Activated CD4-positive, alpha-beta T cell treated with anti-CD3 and anti-CD28 coated beads for 4 hours (primary cell): ENCODE measurements around the gene CEP63.
"Not testable (repeated sequence)": the region's sequence is repeated elsewhere in the genome, so short reads cannot be mapped to it uniquely, and the experiment has no call there.

ENCODE experiments used
- DNase-seq, 2 donors: peaks; one replicate each; pipeline ENCODE4 v3.0.0-alpha.2; 2020

CEP63 gene

DNA sequence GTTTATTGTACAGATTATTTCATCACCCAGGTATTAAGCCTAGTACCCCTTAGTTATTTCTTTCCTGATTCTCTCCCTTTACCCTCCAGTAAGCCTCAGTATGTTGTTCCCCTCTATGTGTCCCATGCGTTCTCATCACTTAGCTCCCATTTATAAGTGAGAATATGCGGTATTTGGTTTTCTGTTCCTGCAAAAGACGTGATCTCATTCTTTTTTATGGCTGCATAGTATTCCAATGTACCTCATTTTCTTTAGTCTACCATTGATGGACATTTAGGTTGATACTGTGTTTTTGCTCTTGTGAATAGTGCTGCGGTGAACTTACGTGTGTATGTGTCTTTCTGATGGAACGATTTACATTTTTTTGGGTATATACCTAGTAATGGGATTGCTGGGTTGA is 36.7 kb downstream of the CEP63 start:
- DNase-seq: no peak

DNA sequence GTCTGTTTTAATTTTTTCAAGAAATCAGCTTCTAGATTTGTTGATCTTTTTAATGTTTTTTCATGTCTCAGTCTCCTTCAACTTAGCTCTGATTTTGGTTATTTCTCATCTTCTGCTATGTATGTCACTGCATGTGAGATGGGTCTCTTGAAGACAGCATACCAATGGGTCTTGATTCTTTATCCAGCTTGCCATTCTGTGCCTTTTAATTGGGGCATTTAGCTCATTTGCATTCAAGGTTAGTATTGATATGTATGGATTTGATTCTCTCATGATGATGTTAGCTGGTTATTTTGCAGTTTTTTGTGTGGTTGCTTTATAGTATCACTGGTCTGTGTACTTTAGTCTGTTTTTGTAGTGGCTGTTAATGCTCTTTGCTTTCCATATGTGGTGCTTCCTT is 39.4 kb downstream of the CEP63 start:
- no peak for DNase-seq

DNA sequence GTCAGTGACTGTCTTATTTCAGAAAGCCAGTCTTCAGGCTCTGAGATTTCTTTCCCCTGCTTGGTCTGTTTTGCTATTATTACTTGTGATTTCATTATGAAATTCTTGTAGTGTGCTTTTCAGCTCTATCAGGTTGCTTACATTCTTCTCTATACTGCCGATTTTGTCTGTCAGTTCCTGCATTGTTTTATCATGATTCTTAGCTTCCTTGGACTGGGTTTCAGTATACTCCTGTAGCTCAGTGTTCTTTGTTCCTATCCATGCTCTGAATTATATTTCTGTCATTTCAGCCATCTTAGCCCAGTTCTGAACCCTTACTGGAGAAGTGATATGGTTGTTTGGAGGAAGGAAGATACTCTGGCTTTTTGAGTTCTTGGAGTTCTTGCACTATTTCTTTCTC is 40.5 kb downstream of the CEP63 start:
- DNase-seq: no peak

DNA sequence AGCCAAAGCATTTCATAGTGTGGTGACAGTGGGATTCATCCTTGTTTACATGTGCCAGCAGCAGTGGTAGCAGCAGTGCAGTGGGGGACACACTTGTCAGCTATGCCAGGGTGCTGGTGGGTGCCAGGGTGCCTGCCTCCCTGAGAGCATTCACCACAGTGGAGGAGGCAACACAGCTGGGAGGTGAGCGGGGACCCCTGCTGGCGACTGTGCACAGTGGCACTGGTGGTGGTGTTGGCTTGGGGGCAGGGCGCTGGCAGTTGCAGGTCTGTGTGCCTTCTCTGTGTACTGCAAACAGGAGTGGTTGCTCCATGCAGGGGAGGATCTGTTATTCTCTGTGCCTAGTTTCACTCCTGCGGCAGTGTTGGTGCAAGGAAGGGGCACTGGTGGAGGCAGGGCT is 41.2 kb downstream of the CEP63 start:
- no peak for DNase-seq

DNA sequence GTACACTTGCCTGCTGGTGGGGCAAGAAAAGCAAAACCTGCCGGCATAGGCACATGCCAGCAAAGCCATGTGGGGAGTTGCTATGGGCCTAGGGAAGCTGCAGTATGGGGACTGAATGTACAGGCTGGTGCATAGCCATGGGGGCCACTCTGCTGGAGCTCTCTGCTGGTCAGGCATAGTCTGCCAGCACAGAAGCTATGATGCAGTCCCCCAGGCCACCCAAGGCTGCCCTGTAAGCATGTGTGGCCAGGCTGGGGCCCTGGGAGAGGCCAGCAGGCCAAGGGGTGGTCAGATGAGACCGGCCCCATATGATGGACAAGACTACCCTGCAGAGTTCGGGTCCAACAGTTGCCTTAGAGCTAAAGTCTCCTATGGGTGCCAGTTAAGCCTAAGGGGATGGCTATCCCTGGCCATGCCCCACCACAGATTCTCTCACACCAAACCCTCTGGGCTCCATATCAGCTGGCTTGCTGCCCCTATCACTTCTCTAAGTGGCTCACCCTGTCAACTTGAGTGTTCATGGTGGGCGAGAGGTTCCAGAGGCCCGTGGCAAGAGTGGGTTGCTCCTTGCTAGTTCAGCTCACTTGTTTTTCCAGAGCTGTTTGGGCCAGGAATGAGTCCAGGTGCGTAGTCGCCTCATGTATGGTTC is 41.8 kb downstream of the CEP63 start:
- no peak for DNase-seq

DNA sequence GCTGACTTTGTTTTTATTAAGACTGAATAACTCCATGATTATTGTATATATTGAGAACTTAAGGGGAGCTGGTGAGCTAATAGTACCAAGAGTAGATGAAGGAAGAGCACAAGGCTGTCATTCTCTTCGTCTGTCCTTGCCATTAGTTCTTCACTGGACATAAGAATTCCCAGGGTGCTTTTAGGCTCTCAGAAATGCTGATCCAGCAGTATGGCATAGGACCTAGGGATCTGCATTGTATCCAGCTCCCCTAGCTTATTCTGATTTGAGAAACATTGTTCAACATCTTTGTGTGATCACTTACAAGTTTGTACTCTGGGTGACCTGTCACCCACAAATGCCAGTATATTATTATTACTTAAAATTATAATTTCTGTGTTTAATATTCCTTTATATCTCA is 47.6 kb downstream of the CEP63 start:
- DNase-seq: no peak

DNA sequence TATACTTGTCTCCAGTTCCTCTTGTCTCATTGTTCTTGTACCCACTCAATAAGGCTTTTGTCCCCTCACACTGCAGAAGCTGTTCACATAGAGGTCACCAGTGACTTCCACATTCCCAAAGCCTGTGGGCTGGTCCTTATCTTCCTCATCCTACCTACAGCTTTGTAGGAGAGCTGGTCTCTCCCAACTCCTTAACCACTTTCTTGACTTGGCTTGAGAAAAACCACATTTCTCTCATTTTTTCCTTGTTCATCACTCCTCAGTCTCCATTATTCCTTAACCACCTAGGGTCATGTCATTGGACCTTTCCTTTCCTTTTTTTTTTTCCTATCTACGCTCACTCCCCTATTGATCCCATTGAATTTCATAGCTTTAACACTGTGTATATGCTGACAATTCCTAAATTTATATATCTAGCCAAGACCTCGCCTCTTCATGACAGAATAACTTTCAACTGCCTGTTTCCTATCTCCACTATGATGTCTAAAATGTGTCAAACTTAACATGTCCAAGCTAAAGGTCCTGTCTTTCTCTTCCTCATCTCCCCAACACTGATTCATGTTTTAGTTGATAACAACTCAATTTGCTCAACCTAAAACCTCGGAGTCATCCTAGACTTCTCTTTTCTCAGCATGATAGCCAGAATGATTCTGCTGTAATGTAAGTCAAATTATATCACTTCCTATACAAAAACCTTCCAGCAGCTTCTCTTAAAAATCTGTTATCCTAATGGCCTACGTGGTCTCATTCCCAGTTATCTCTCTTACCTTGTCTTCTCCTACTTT is 49.5 kb downstream of the CEP63 start:
- no peak for DNase-seq

DNA sequence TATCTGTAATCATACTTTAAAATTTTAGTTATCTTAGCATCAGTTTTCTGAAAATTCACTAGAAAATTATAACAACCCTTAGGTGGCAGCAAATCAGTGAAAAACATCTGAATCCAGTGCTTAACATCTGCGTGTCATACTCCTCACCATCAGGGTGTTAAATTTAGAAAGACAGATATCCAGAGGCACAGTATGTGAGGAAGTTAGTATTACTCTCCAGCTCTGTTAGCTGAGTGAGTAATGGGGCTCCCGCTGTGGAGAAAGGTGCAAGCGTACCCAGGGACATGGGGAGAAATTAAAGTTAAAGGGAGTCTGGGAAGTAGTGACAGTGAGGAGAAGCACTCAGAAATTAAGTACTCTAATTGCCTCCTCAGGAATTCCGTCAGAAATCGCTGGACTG is 50.9 kb downstream of the CEP63 start:
- no peak for DNase-seq

DNA sequence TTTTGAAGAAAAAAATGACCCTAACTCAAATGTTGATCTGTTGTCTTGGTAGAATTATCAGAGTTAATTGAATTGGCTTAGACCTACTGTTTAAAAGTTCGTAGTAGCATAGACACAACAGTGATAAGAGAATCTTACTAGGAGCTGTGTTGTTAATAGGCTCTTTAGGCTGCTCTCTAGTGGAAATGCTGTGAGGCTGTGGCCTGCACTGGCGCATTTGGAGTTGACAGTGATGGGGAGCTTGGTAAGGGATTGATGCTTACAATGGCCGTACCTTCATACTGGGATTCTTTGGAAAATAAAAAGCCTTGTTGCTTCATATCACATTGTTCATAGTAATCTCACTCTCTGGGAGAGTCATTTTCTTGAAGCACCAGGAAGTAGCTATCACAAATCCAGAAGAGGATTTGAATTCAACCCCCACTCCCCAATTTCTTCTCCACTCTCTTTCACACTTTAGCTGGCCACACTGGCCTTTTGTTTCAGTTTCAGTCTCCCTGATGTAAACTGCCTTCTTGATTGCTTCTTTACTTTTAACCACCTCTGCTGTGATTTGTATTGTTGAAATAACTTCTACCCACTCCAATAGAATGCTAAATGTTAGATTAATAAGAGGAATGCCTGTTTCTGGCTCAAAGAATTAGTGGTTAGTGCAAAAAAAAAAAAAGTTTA is 56.6 kb downstream of the CEP63 start:
- no peak for DNase-seq

DNA sequence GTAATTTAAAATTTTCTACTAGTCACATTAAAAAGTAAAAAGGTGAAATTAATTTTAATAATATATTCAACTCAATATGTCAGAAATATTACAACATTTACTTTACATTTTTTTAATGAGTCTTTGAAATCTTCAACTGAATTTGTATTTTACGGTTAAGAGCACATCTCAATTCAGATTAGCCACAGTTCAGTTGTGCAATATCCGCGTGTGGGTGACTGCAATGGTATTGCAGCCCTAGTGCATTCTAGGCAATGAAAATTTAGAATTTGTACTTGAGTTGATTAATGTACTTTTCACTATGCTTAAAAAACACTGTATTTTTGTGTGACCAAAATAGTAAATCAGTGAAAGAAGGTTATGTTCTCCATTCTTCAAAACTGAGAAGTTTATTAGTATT is 57.3 kb downstream of the CEP63 start:
- DNase-seq: no peak

DNA sequence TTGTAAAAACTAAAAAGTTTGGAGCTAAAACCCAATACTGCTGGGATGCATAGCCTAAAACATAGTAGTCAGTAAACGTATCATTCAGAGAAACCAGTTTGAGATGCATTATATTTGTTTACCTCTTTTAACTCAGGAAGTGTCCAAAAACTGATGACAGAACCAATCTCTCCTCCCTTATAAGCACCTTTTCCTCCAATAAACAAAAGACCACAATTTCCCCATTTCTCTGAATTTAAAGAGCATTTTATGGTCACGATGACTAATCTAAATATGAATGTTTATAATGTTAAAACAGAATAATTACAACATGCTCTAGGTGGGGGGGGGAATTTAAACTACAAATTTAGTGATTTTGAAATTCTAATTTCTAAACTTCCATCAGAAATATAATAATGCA is 58.5 kb downstream of the CEP63 start:
- DNase-seq: no peak

DNA sequence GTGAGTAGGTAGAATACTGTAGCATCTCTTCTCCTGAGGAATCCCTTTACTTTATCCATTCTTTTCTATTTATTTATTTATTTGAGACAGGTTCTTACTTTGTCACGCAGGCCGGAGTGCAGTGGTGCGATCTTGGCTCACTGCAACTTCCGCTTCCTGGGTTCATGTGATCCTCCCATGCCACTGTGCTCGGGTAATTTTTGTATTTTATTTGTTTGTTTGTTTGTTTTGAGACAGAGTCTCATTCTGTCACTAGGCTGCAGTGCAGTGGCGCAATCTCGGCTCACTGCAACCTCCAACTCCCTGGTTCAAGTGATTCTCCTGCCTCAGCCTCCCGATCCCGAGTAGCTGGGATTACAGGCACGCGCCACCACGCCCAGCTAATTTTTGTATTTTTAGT is 58.9 kb downstream of the CEP63 start:
- DNase-seq: not testable (repeated sequence)

DNA sequence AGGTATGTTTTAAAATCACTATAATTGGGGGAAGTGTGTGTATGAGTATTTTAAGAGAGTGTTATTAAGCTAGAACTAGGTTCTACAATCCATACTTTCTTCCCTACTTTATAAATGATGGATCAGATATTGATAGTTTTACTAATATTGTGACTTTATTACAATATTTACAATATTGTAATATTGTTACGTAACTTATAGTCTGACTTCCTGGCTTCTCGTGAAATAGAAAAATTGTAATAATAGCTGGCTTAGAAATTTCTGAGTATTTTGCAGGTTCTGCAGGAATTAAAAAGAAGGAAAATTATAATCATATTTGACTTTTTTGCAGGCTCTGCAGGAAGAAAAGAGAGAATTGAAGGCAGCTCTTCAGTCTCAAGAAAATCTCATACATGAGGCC is 60.0 kb downstream of the CEP63 start:
- no peak for DNase-seq

DNA sequence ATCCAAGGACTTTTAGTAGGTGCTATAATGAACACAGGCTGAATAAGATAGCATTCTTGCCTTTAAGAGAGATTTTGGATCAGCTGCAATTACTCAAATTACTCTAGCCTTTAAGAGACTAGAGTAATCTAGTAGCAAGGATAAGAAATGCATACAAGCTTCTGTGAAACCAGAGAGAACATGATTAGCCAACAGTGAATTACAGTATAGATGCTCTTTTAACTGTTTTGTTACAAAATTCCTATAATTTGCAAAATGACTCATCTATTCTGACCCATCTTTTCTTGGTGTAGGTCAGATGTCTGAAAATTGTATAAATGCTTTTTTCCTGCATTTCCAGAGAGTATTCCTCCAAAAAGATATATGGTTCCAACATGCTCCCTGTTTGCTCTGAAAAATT is 66.9 kb downstream of the CEP63 start:
- DNase-seq: no peak

DNA sequence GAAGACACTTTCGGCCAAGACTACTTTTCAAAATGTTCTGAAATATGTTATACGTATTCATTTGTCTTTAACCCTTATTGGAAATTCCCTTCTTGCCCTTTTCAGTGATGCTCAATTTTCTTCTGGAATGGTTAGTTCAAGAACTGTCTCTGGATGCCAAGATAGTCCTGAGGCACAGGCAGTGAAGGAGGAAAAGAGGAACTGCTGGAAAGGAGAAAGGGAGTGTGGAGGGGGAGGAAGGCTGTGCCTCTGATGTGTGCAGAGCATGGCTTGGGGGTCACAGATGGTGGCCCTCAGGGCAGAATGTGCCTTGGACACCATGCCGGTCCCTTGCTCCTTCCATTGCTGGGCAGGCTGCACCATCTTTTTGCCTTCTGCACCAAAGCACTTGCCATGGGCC is 73.7 kb downstream of the CEP63 start:
- no peak for DNase-seq

DNA sequence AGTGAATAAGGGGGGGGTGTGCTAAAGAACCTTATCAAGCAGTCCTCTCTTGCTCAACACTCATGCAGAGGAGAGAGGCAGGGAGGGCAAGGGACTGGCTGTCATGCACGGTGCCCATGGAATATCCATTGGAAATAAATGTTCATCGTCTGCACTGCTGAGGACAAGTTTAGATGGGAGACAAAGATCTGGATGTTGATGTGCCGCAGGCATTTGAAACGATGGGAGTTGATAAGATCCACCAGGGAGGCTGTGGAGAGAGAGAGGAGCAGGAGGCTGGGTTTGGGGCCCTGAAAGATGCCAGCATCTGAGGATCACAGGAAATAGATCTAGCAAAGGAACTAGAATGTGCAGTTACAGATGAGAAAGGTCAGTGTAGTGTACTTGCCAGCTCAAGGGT is 76.2 kb downstream of the CEP63 start:
- no peak for DNase-seq

DNA sequence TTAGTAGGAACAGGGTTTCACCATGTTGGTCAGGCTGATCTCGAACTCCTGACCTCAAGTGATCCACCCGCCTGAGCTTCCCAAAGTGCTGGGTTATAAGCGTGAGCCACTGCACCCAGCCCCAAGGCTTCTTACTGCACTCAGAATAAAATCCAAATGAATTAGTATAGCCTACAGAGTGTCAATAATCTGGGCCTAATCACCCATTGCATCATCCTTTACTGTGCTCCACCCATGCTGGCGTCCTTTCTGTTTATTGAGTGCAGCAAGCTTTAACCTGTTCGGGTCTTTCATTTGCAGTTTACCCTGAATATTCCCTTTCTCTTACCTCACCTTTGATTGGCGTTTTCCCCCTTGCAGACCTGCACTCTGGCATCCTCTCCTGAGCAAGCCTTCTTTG is 77.7 kb downstream of the CEP63 start:
- DNase-seq: no peak

DNA sequence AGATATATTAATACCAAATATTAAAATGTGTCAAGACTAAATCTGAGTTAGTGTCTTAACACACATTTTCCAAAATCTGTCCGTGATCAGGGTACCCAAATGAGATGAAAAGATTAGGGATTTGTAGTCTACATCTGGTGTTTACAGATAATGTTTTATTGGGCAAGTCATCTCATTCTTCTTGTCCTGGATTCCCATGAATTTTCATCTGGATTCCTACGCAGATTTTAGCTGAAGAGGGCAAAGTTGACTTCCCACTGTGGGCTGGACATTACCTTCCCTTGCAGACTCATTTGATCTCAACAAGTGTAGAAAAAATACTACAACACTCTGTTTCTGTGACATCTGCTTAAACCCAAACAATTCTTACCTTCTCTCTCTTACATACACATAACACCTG is 79.1 kb downstream of the CEP63 start:
- DNase-seq: no peak

DNA sequence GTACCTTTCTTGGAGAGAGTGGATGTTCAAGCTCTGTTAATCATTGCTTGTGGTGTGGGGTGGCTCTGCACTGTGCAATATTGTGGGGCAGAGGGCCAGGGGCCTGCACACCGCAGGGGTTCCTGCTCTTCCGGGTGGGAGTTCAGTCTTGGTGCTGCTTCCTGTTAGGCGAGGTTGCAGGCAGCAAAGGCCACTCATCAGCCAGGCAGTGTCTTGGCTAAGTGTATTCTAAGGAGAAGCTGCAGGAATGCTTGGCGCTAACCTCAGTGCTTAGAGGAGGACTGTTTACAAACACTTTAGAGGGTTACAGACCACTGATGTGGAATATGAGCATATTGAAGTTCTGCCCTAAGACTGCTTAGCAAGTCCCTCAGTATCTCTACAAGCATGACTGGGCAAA is 81.7 kb downstream of the CEP63 start:
- DNase-seq: no peak

DNA sequence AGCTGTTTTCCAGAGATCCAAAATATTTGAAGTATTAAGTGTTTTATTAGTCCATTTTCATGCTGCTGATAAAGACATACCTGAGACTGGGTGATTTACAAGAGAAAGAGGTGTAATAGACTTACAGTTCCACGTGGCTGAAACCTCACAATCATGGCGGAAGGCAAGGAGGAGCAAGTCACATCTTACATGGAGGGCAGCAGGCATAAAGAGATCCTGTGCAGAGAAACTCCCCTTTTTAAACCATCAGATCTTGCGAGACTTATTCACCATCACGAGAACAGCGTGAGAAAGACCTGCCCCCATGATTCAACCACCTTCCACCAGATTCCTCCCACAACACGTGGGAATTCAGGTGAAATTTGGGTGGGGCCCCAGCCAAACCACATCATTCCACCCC is 82.9 kb downstream of the CEP63 start:
- DNase-seq: no peak

DNA sequence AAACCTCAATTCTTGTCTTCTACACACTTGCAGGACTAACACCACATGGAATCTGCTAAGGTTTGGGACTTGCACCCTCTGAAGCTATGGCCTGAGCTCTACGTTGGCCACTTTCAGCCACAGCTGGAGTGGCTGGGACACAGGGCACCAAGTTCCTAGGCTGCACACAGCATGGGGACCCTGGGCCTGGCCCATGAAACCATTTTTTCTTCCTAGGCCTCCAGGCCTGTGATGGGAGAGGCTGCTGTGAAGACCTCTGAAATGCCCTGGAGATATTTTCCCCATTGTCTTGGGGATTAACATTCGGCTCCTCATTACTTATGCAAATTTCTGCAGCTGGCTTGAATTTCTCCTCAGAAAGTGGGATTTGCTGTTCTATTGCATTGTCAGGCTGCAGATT is 84.0 kb downstream of the CEP63 start:
- DNase-seq: not testable (repeated sequence)

DNA sequence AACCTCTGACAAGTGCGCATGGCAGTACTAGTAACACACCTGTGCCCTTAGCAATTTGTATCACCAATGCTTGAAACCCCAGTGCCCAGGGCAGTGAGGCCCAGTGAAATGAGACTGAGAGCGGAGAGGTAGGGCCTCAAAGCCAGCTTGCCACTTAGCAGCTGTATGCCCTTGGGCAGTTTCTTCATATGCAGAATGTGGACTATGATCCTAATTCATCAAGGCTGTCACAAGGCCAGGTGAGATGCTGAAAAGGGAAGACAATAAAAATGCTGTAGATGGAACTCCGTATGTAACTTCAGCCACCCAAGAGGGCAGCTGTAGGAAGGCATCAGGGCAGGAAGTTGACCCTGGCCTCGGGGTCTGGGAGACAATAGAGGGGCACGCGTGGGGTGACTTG is 90.6 kb downstream of the CEP63 start:
- DNase-seq: no peak

DNA sequence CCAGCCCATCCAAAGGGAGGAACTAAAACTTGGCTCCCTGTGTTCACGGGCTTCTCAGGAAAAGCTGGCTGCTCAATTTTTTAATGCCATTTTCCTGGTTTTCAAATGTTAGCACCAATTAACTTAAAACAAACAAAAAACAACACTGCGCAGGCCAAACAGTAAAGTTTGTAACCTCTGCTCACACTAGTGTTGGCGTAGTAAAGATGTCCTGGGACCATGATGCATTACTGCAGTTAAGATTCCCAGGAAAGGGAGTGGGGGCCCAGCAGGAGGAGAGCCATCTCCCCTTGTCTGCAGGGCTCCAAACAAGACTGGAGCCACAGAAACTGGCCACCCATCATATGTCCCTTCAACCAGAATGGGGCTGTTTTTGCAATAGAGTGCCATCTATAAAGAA is 91.0 kb downstream of the CEP63 start:
- DNase-seq: no peak

DNA sequence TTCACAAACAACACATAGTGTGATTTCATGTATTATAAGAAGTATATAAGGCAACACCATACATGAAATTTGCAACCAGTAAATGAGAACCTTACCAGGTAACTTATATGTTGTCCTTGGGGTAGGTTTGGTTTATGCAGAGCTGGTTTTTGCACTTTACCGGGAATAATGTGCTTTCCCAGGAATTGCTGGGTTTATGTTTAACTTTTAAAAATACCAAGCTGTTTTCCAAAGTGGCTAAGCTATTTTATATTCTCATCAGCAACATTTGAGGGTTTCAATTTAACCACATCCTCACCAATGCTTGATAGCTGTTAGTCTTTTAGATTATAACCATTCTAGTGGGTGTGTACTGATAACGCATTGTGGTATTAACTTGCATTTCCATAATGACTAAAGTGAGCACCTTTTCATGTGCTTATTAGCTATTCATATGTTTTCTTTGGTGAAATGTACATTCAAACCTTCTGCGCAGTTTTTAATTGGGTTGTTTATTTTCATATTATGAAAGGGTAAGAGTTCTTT is 93.3 kb downstream of the CEP63 start:
- DNase-seq: no peak
